Measurements from ENCODE around the gene STXBP4. TPM values are rescaled to one million over a fixed set of nuclear protein-coding genes. Genes with fewer than 3 reads are reported as not detected.

STXBP4 gene
- total RNA-seq, 2 experiments from 2014 or later = 7.6 to 7.9 TPM

GRCh38 chr17:54972406-54973138 lies 4.0 kb downstream of the STXBP4 start:
- Mint-ChIP-seq H3K4me1 (ENCODE audit: low read depth) (peaks cover 15% of the 10 kb centered on the region), H3K27me3 (ENCODE audit: low read depth) (no peaks in the 10 kb centered on the region), H3K36me3 (ENCODE audit: low read depth) (peaks cover 4% of the 10 kb centered on the region), H3K27ac (no peak overlapping the region), H3K9me3 (ENCODE audit: insufficient read depth) (no peaks in the 10 kb centered on the region), H3K4me3 (no peak overlapping the region)
- no peak for ATAC-seq
- ChIA-PET POLR2A (no interaction called here), CTCF (interaction anchor here (1.4 to 3.0 kb wide), 2 partner anchors 12 to 21 kb away, joined by 3 to 13 read pairs; no protein-coding TSS in a partner anchor)
- DNase-seq = no peak

GRCh38 chr17:54974759-54975158 lies 6.2 kb downstream of the STXBP4 start:
- ChIA-PET CTCF (interaction anchor here (1.2 to 3.0 kb wide), 3 partner anchors 18 to 373 kb away, joined by 3 to 13 read pairs (median 4); no protein-coding TSS in a partner anchor), POLR2A (no interaction called here)
- Mint-ChIP-seq H3K4me1 (ENCODE audit: low read depth) (peaks cover 18% of the 10 kb centered on the region), H3K4me3 (no peak overlapping the region), H3K36me3 (ENCODE audit: low read depth) (peaks cover 9% of the 10 kb centered on the region), H3K9me3 (ENCODE audit: insufficient read depth) (peaks cover 7% of the 10 kb centered on the region), H3K27me3 (ENCODE audit: low read depth) (no peaks in the 10 kb centered on the region), H3K27ac (no peak overlapping the region)
- ATAC-seq (no peak), DNase-seq (no peak)

- POLR2A ChIA-PET = no interaction called here
- H3K9me3 Mint-ChIP-seq (ENCODE audit: insufficient read depth) = peaks cover 21% of the 10 kb centered on the region
- H3K4me1 Mint-ChIP-seq (ENCODE audit: low read depth) = peaks cover 15% of the 10 kb centered on the region
- no peaks in the 10 kb centered on the region for H3K27me3 Mint-ChIP-seq (ENCODE audit: low read depth)
- H3K27ac Mint-ChIP-seq = no peak overlapping the region
- H3K36me3 Mint-ChIP-seq (ENCODE audit: low read depth) = peaks cover 15% of the 10 kb centered on the region
- ATAC-seq (no peak), DNase-seq (no peak)
- H3K4me3 Mint-ChIP-seq = no peak overlapping the region
- CTCF ChIA-PET = no interaction called here
Measured at GRCh38 chr17:54976316-54976715, 7.8 kb downstream of the STXBP4 start.

- ChIA-PET CTCF (interaction anchor here (1.0 to 1.3 kb wide), 2 partner anchors 27 to 318 kb away, joined by 3 to 4 read pairs; no protein-coding TSS in a partner anchor), POLR2A (no interaction called here)
- H3K27me3 Mint-ChIP-seq (ENCODE audit: low read depth) = no peaks in the 10 kb centered on the region
- peaks cover 11% of the 10 kb centered on the region for H3K4me1 Mint-ChIP-seq (ENCODE audit: low read depth)
- H3K36me3 Mint-ChIP-seq (ENCODE audit: low read depth) = peaks cover 15% of the 10 kb centered on the region
- no peak overlapping the region for H3K4me3 Mint-ChIP-seq
- H3K9me3 Mint-ChIP-seq (ENCODE audit: insufficient read depth) = peaks cover 23% of the 10 kb centered on the region
- ATAC-seq = no peak
- H3K27ac Mint-ChIP-seq = no peak overlapping the region
- DNase-seq = no peak
Measured at GRCh38 chr17:54977744-54978143, 9.2 kb downstream of the STXBP4 start.

- H3K27me3 Mint-ChIP-seq (ENCODE audit: low read depth) = no peaks in the 10 kb centered on the region
- ChIA-PET POLR2A (no interaction called here), CTCF (interaction anchor here (1.1 kb wide), 1 partner anchor 14 kb away, joined by 4 read pairs; no protein-coding TSS in a partner anchor)
- no peak for ATAC-seq
- peaks cover 23% of the 10 kb centered on the region for H3K9me3 Mint-ChIP-seq (ENCODE audit: insufficient read depth)
- no peak overlapping the region for H3K4me3 Mint-ChIP-seq
- no peak for DNase-seq
- peaks cover 15% of the 10 kb centered on the region for H3K36me3 Mint-ChIP-seq (ENCODE audit: low read depth)
- H3K4me1 Mint-ChIP-seq (ENCODE audit: low read depth) = peaks cover 11% of the 10 kb centered on the region
- no peak overlapping the region for H3K27ac Mint-ChIP-seq
Measured at GRCh38 chr17:54979657-54980056, 11.1 kb downstream of the STXBP4 start.

GRCh38 chr17:54980375-54980774 lies 11.8 kb downstream of the STXBP4 start:
- Mint-ChIP-seq H3K36me3 (ENCODE audit: low read depth) (peaks cover 15% of the 10 kb centered on the region), H3K9me3 (ENCODE audit: insufficient read depth) (peaks cover 23% of the 10 kb centered on the region), H3K4me1 (ENCODE audit: low read depth) (peaks cover 11% of the 10 kb centered on the region), H3K4me3 (no peak overlapping the region), H3K27me3 (ENCODE audit: low read depth) (no peaks in the 10 kb centered on the region), H3K27ac (no peak overlapping the region)
- ATAC-seq (no peak), DNase-seq (no peak)
- ChIA-PET CTCF (interaction anchor here (0.9 kb wide), 1 partner anchor 13 kb away, joined by 4 read pairs; no protein-coding TSS in a partner anchor), POLR2A (no interaction called here)

- ATAC-seq (no peak), DNase-seq (no peak)
- Mint-ChIP-seq H3K4me3 (no peak overlapping the region), H3K27me3 (ENCODE audit: low read depth) (no peaks in the 10 kb centered on the region), H3K27ac (no peak overlapping the region), H3K36me3 (ENCODE audit: low read depth) (peaks cover 11% of the 10 kb centered on the region), H3K4me1 (ENCODE audit: low read depth) (peaks cover 3% of the 10 kb centered on the region), H3K9me3 (ENCODE audit: insufficient read depth) (peaks cover 23% of the 10 kb centered on the region)
- POLR2A ChIA-PET = no interaction called here
- CTCF ChIA-PET = no interaction called here
Measured at GRCh38 chr17:54982399-54982798, 13.8 kb downstream of the STXBP4 start.

- Mint-ChIP-seq H3K9me3 (ENCODE audit: insufficient read depth) (peaks cover 23% of the 10 kb centered on the region), H3K27me3 (ENCODE audit: low read depth) (no peaks in the 10 kb centered on the region), H3K36me3 (ENCODE audit: low read depth) (peaks cover 11% of the 10 kb centered on the region), H3K4me1 (ENCODE audit: low read depth) (peaks cover 3% of the 10 kb centered on the region), H3K27ac (no peak overlapping the region), H3K4me3 (no peak overlapping the region)
- POLR2A ChIA-PET = no interaction called here
- no peak for DNase-seq
- ATAC-seq = no peak
- CTCF ChIA-PET = no interaction called here
Measured at GRCh38 chr17:54983260-54983659, 14.7 kb downstream of the STXBP4 start.

GRCh38 chr17:54985476-54985875 lies 16.9 kb downstream of the STXBP4 start:
- no peak for ATAC-seq
- CTCF ChIA-PET = interaction anchor here (1.0 to 2.1 kb wide), 4 partner anchors 8 to 371 kb away, joined by 3 to 12 read pairs (median 3); no protein-coding TSS in a partner anchor
- no peak overlapping the region for H3K4me3 Mint-ChIP-seq

GRCh38 chr17:54990118-54990517 lies 21.6 kb downstream of the STXBP4 start:
- Mint-ChIP-seq H3K4me1 (ENCODE audit: low read depth) (no peaks in the 10 kb centered on the region), H3K27me3 (ENCODE audit: low read depth) (no peaks in the 10 kb centered on the region), H3K36me3 (ENCODE audit: low read depth) (no peaks in the 10 kb centered on the region), H3K4me3 (no peak overlapping the region), H3K9me3 (ENCODE audit: insufficient read depth) (no peaks in the 10 kb centered on the region), H3K27ac (no peak overlapping the region)
- CTCF ChIA-PET = interaction anchor here (2.9 to 6.1 kb wide), 2 partner anchors 15 to 366 kb away, joined by 10 to 62 read pairs; no protein-coding TSS in a partner anchor
- POLR2A ChIA-PET = no interaction called here
- ATAC-seq (no peak), DNase-seq (no peak)

More at GRCh38 chr17:54985476-54985875, 16.9 kb downstream of the STXBP4 start:
- H3K36me3 Mint-ChIP-seq (ENCODE audit: low read depth) = peaks cover 6% of the 10 kb centered on the region
- DNase-seq = no peak
- H3K27me3 Mint-ChIP-seq (ENCODE audit: low read depth) = no peaks in the 10 kb centered on the region
- POLR2A ChIA-PET = no interaction called here
- H3K9me3 Mint-ChIP-seq (ENCODE audit: insufficient read depth) = peaks cover 10% of the 10 kb centered on the region
- no peak overlapping the region for H3K27ac Mint-ChIP-seq
- H3K4me1 Mint-ChIP-seq (ENCODE audit: low read depth) = no peaks in the 10 kb centered on the region

- DNase-seq = no peak
- no peak overlapping the region for H3K27ac Mint-ChIP-seq
- H3K27me3 Mint-ChIP-seq (ENCODE audit: low read depth) = no peaks in the 10 kb centered on the region
- no peak for ATAC-seq
- H3K4me1 Mint-ChIP-seq (ENCODE audit: low read depth) = no peaks in the 10 kb centered on the region
- no peaks in the 10 kb centered on the region for H3K36me3 Mint-ChIP-seq (ENCODE audit: low read depth)
- no peaks in the 10 kb centered on the region for H3K9me3 Mint-ChIP-seq (ENCODE audit: insufficient read depth)
- POLR2A ChIA-PET = no interaction called here
- CTCF ChIA-PET = interaction anchor here (1.0 to 6.1 kb wide), 11 partner anchors 11 to 523 kb away, joined by 3 to 62 read pairs (median 8); no protein-coding TSS in a partner anchor
- no peak overlapping the region for H3K4me3 Mint-ChIP-seq
Measured at GRCh38 chr17:54991567-54991966, 23.0 kb downstream of the STXBP4 start.

GRCh38 chr17:54992797-54993639 lies 24.5 kb downstream of the STXBP4 start:
- ChIA-PET POLR2A (no interaction called here), CTCF (interaction anchor here (0.6 to 6.1 kb wide), 25 partner anchors 8 to 521 kb away, joined by 3 to 62 read pairs (median 5); no protein-coding TSS in a partner anchor)
- Mint-ChIP-seq H3K27ac (no peak overlapping the region), H3K36me3 (ENCODE audit: low read depth) (no peaks in the 10 kb centered on the region), H3K9me3 (ENCODE audit: insufficient read depth) (no peaks in the 10 kb centered on the region), H3K4me1 (ENCODE audit: low read depth) (no peaks in the 10 kb centered on the region), H3K27me3 (ENCODE audit: low read depth) (no peaks in the 10 kb centered on the region), H3K4me3 (no peak overlapping the region)
- DNase-seq (no peak), ATAC-seq (no peak)

Data from activated CD8-positive, alpha-beta T cell treated with anti-CD3 and anti-CD28 coated beads, Interleukin-2, amount 10 ng/mL, durations not matched to agents 7 days and 5 days (primary cell).